COR-L47 (cell line): Measurements from ENCODE around the gene PSTK.
A peak's percentile ranks its signal among the peaks of the same experiment; 100 is the strongest.

Source experiments
- DNase-seq: peaks from one replicate; lab custom pipeline; 2025; lab: John Stamatoyannopoulos, UW

The PSTK gene

DNA sequence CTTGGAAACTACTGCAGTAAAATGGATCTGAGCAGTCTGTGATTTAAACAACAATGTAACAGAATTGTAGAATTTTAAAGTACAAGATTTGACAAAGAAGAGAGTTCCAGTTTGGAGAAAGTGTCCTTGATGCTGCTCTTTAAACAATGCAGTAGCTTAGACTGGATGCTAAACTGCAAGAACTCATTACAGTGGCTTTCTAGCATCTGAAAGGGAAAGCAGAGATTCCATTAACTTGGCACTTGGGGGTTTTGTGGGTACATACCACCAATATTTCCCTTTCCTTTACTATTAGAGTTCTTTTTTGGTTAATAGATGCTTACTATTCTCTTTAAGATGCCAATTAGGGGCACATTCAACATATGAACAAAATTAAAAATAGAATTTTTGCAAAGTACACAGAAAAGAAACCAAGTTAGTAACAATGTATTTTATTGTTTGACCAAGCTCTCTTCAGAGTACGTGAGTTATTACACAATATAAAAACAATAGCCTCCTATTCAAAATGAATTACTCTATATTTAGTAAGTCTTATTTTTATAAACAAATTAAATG lies 11.9 kb downstream of the PSTK start:
- DNase-seq, result no peak

DNA sequence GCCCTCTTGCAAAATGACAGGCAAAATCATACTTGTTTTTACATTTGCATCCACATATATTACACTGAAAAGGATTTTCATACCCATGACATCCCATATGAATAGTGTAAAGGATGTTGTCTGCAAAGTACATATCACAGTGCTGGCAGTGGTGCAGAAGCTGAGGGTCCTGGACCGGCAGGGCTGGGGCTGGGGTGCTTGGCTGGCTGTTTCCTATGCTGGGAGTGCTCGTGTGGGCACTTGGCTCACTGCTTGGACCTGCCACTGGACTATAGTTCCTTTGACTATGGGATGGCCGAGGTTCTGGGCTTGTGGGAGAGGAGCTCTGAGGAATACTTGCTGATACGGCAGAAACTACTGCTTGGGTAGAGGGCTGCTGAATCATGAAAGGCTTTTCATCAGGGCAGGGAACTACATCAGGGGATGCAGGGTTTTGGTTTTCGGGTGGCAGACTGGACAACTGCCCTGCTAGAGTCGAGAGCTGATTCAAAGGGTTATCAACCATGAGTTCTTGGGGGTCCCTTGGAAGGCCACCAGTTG lies 13.7 kb downstream of the PSTK start:
- DNase-seq, result no peak

- no peak for DNase-seq
These were observed 15.7 kb downstream of the PSTK start for GRCh38 chr10:122995936-122996335.

DNA sequence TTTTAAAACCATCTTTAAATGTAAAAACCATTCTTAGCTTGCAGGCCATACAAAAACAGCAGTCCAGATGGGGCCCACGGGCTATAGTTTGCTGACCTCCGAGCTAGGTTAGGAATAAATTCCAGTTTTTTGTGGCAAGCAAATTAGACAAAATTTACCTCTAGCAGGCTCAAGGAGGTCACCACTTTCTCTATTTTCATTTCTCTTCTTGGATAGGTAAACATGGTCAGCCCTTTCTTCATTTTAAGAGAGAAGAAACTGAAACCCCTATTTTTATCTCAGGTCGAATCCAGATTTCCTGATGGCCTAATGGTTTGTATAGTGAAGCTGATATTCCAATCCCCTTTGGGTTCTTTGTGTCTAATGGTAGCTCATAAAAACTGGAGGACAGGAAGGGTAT lies 17.7 kb downstream of the PSTK start:
- DNase-seq, result no peak

GRCh38 chr10:122998360-122998917 lies 18.2 kb downstream of the PSTK start:
- DNase-seq, result no peak

DNA sequence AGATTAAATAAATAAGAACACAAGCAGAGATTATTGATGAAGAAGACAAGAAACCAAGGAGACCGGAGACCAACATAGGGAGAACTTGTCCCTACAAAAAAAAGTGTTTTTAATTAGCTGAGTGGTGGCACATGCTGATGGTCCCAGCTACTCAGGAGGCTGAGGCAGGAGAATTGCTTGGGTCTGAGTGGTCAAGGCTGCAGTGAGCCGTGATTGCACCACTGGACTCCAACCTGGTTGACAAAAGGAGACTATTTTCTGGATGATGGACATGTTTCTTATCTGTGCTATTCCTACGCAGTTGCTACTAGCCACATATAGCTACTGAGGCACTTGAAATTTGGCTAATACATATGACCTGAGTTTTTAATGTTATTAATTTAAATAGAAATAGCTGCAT lies 18.7 kb downstream of the PSTK start:
- no peak for DNase-seq

DNA sequence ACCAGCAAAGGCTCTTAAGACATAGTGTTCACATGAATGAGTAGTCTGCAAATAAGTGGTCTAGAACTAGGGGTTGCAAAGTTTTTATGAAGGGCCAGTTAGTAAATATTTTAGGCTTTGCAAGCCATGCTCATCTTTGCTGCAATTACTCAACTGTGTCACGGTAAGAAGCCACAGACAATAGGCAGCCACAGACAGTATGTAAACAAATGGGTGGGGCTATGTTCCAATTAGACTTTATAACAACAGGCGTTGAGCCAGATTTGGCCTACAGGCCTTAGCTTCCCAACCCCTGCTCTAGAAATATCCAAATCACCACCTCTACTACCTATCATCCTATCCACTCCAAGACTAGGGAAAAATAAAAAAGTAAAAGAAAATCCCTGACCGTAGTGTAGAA lies 19.1 kb downstream of the PSTK start:
- peak; percentile 36 for DNase-seq

- no peak for DNase-seq
These were observed 20.0 kb downstream of the PSTK start for GRCh38 chr10:123000155-123000554.

DNA sequence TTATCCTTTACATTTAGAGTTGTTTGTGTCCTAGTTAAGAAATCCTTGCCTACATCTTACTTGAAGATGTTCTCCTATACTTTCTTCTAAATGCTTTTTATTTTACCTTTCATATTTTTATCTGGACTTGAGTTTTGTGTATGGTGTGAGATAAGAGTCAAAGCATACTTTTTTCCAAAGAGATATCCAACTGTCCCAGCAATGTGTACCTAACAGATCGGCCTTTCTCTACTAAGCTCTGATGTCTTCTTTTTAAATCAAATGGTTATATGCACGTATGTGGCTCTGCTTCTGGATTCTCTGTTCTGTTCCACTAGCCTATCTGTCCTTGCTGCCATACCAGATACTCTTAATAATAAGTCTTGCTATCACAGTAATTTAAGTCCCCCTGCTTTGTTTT lies 21.2 kb downstream of the PSTK start:
- DNase-seq, result no peak

GRCh38 chr10:123004298-123004697 lies 24.1 kb downstream of the PSTK start:
- DNase-seq, result no peak

- no peak for DNase-seq
These were observed 27.6 kb downstream of the PSTK start for GRCh38 chr10:123007558-123008354.

DNA sequence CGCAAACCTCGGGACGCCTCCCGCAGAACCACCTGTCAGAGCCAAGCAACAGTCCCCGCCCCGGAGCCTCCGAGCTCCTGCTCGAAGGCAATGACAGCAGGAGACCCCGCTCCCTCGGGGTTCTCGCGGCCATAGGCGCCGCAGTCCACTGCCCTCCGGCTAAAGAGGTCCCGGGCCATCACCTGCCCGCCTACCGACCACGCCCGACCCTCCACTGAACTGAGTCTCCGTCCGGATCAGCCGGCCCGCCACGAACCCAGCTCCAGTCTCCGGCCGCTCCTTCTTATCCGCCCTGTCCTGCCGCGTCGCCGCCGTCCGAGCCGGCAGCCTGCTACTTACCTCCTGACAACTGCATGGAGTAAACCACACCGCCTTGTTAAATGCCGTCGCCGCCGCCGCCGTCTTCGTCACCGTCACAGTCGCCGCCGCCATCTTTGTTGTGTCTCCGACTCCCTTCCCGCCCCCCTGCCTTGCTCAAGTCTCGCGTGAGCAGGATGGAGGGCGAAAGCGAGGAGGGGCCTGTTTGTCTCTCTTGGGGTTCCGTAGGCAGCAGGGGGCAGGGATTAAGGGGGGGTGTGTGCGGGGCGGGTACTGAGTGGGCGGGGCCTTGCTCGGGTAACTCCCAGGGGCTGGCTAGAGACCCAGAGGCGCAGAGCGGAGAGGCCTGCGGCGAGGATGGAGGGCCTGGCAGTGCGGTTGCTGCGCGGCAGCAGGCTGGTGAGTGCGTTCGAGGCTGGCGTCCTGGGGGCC lies 28.3 kb downstream of the PSTK start, which contains the start of the genes ACADSB and IKZF5:
Gene ACADSB, plus strand, starts transcription at position 652 of the 750 bp plus-strand sequence. Its CDS starts 24 bp downstream, at position 676.
Gene IKZF5, minus strand, starts transcription at position 441 of the 750 bp plus-strand sequence. CDS start 10,170 bp downstream, outside the sequence.
- DNase-seq, result peak; percentile 84

DNA sequence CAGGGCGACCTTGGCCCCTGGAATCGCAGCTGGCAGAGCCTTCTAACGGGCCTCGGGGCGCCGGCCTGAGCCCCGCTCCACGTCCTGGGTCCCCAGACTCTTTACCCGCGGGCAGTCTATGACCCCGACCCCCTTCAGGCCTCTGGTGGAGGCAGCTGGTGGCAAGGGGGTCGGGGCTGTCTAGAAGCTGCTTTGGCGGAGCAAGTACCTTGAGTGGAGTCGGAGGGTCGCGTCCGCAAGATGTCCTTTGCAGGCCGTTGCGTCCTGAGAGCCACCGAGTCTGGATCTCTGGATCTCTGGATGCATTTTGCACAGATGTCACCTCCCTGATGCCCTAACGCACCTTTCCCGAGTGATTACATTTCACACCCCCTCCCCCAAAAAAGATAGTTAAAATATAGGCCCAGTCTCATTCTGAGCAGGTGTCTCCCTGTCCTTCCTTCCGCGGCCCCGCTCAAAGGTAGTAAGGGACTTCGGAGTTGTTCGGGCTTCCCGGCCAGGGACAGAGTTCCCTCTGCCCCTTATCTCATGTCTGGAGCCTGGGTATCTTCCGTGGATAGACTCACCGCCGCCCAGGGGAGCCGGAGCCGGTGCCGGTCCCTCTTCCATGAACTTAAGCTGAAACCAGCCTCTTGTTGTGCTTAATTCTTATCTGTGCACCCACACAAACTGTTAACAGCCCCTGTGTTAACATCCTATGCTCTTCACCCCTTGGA lies 29.1 kb downstream of the PSTK start:
- no peak for DNase-seq

DNA sequence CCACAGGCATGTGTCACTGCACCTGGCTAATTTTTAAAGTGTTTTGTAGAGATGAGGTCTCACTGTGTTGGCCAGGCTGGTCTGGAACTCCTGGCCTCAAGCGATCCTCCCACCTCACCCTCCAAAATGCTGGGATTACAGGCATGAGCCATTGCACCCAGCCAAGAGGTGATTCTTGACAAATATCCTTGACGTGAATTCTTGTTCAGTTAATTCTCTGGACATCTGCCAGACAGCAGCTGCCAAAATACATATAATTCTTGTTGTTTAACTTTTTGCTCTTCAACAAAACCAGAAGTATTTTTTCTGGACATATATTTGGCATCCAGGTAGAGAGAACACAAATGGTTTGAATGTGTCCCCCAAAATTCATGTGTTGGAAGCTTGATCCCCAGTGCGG lies 31.8 kb downstream of the PSTK start:
- no peak for DNase-seq

GRCh38 chr10:123013456-123014419 lies 33.5 kb downstream of the PSTK start:
- DNase-seq, result no peak

DNA sequence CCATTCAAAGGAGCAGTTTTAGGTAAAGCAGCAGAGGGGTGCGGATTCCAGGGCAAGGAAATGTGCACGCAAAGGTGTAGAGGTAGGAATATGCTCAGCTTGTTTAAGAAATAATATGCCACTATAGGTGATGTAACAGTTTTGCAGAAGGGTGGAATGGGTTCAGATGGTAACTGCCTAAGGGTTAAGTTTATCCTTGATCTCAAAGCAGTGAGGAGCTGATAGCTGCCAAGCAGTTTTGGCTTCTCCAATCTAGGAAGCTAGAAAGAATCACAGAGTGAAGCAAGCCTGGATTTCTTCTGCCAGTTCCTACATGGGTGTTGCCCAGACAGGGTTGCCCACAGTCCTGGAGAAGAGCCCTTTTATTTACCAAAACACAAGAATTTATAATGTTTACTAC lies 34.6 kb downstream of the PSTK start:
- DNase-seq, result no peak

GRCh38 chr10:123016228-123016627 lies 36.0 kb downstream of the PSTK start:
- DNase-seq, result no peak

- no peak for DNase-seq
These were observed 37.4 kb downstream of the PSTK start for GRCh38 chr10:123017421-123018165.

DNA sequence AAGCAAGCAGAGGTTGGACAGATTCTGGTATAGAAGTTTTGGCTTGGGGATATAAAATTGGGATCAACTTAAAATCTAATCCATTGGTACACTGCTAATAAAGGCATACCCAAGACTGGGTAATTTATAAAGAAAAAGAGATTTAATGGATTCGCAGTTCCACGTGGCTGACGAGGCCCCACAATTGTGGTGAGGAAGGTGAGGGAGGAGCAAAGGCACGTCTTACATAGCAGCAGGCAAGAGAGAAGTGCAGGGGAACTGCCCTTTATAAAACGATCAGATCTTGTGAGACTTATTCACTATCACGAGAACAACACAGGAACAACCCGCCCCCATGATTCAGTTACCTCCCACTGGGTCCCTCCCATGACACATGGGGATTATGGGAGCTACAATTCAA lies 38.3 kb downstream of the PSTK start:
- no peak for DNase-seq

- DNase-seq, result no peak
These were observed 39.1 kb downstream of the PSTK start for GRCh38 chr10:123019264-123019663.
